22Rv1 (cell line): ENCODE results near the gene MALAT1.

Source experiments
- H3K27ac ChIP-seq: fragments of 450-650 bp; 2 replicates; pipeline ENCODE4 v1.5.1; 2017
- ZFX ChIP-seq: fragments of 450-650 bp; IDR thresholded peaks from 2 replicates; pipeline ENCODE4 v1.6.1; 2017; ENCODE audit warnings: antibody characterized with exemption, borderline replicate concordance
- TF ChIP-seq, protein P1 (sequence below): fragments of 450-650 bp; IDR thresholded peaks from 2 replicates; pipeline ENCODE4 v1.5.1; 2017; ENCODE audit warnings: mild to moderate bottlenecking

The MALAT1 gene

DNA sequence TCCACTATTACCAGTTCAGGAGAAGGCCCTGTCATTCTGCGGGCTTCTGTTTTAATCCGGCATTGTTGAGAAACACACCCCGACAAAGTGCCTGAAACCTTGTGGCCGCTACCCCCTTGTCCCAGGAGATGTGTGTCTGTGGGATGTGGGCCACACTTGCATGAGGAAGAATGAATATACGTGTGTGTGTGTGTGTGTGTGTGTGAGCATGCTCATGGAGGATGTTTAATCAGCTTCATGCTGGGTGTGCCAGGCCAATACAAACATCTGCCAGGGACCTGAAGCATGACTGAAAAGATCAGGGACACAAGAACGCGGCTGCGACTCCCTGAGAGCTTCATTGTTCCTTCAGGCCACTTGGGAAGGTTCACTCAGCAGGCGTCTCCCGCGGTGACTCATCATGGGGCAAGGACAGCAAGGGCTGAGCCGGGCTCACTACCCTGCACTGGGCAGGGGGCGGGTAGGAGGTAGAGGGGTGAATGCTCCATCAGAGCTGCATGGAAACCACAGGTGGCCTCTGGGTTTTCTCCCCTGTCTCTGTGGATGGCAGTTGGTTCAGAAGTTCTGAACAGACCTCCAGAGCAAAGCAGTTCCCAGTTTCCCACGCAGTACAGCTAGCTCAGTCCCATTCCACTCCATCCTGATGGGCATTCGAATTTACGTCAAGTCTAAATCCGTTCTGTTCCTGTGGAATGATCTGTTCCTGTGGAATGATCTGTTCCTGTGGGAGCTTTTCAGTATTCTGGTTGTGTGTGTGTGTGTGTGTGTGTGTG, 7.0 kb upstream of the MALAT1 start:
- peak overlapping the region; percentile 98 for H3K27ac ChIP-seq
- TF ChIP-seq ZFX = no peak
- TF ChIP-seq, protein P1, sequence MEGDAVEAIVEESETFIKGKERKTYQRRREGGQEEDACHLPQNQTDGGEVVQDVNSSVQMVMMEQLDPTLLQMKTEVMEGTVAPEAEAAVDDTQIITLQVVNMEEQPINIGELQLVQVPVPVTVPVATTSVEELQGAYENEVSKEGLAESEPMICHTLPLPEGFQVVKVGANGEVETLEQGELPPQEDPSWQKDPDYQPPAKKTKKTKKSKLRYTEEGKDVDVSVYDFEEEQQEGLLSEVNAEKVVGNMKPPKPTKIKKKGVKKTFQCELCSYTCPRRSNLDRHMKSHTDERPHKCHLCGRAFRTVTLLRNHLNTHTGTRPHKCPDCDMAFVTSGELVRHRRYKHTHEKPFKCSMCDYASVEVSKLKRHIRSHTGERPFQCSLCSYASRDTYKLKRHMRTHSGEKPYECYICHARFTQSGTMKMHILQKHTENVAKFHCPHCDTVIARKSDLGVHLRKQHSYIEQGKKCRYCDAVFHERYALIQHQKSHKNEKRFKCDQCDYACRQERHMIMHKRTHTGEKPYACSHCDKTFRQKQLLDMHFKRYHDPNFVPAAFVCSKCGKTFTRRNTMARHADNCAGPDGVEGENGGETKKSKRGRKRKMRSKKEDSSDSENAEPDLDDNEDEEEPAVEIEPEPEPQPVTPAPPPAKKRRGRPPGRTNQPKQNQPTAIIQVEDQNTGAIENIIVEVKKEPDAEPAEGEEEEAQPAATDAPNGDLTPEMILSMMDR = no peak

DNA sequence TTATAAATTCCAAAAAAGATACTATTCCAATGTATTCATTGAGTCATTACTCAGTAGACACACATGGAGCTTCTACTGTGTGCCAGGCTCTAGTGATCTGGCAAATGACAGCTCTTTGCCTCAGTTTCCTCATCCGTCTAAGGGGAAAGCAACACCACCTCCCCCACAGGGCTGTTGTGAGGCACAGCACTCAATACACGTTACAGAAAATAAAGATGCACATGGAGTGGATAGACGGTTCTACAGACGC, 6.5 kb upstream of the MALAT1 start:
- peak overlapping the region; percentile 98 for H3K27ac ChIP-seq
- no peak for TF ChIP-seq ZFX
- TF ChIP-seq, protein P1 = no peak

DNA sequence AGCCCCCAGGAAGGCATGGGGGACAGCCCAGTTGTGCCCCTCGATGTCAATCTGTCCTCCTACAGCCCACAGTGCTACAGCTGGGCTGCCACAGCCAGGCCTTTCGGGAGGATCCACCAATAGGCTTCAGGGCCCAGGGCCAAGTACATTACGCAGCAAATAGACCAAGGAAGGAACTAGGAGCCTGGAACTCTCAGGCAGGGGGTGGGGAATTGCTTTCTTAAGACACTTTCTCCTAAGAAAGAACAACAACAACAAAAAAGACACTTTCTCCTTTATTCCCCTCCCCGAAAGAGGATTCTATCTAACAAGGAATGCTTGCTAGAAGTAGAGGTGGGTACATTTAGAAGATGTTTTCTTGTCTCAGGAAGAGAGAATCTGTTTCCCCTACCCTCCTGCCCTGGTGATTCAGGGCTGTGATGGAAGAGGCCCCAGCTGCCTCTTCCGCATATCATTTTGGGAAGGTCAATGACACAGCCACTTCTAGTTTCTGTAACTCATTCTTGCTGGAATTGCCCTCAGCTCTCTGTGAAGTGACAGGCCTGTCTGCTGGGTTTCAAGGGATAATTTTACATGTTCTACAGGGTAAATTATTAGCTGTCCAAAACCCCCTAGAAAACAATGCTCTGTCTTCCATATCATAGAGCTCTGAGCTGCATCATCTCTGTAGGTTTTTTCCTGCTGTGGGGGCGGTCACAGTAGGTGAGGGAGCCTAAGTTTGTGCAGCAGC, 6.0 kb upstream of the MALAT1 start:
- TF ChIP-seq, protein P1 = no peak
- peak overlapping the region; percentile 98 for H3K27ac ChIP-seq

DNA sequence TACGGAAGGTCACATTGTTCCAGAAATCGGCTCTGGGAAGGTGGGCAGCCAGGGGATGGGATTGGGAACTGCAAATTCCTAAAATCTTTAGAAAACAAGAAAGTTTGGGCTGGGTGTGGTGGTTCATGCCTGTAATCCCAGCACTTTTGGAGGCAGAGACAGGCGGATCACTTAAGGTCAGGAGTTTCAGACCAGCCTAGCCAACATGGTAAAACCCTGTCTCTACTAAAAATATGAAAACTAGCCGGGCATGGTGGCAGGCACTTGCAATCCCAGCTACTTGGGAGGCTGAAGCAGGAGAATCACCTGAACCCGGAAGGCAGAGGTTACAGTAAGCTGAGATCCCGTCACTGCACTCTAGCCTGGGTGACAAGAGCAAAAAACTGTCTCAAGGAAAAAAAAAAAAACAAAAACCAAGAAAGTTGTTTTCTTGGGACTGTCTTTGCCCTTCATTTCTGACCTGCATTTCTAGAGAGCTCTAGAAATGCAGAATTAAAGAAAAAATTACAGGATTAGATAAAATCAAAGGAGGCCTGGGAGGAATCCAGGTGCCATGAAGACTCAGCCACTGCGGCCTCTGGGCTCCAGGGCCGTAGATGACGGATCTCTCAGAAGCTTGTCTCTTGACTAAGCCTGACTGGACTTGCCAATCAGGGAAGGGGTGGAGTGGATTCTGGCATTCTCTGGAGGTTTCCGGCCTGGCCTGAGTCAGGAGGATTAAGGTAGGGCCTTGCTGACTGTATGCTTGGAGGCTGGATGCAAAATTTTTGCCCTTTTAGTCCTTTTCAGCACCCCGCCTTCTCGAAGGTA, 5.3 kb upstream of the MALAT1 start:
- H3K27ac ChIP-seq = peak overlapping the region; percentile 98

DNA sequence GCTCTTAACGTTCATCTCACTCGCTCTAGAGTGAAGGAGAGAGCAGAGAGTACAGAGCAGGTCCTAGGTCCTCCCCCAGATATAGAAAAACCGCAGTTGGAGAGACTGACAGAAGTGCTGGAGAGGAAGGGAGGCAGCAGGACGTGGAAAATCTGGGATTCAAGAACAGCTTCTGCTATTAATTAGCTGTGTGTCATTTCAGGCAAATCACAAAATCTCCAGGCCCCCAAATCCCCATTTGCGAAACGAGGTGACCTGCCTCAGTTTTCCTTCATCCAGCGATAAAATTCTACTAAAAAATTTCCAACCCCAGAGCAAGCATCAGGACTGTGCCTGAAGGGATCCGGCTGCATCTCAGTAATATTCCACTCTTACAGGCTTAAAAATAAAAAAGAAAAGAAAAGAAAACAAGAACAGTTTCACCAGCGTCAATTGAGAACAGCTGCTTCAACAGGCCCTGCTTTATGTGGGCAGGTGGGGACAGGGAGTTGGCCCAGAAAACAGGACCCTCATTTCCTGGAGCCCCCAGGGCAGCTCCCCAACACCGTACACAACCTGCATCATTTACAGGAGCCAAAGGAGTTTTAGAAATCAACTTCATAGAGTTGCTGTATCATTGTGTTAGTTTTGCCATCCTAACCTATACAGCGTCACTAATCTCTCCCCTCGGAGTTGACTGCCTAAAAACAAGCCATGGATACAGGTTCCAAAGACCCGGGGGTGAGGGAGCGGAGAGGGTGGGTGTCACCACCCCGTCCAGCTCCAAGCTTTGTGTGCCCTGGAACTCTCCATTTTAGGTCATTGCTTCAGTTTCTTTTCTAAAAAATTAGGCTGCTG, 2.3 kb upstream of the MALAT1 start:
- TF ChIP-seq, protein P1 = no peak
- TF ChIP-seq ZFX = no peak
- H3K27ac ChIP-seq = peak overlapping the region; percentile 98

More for the DNA sequence above, 5.3 kb upstream of the MALAT1 start:
- no peak for TF ChIP-seq ZFX
- TF ChIP-seq, protein P1 = no peak

DNA sequence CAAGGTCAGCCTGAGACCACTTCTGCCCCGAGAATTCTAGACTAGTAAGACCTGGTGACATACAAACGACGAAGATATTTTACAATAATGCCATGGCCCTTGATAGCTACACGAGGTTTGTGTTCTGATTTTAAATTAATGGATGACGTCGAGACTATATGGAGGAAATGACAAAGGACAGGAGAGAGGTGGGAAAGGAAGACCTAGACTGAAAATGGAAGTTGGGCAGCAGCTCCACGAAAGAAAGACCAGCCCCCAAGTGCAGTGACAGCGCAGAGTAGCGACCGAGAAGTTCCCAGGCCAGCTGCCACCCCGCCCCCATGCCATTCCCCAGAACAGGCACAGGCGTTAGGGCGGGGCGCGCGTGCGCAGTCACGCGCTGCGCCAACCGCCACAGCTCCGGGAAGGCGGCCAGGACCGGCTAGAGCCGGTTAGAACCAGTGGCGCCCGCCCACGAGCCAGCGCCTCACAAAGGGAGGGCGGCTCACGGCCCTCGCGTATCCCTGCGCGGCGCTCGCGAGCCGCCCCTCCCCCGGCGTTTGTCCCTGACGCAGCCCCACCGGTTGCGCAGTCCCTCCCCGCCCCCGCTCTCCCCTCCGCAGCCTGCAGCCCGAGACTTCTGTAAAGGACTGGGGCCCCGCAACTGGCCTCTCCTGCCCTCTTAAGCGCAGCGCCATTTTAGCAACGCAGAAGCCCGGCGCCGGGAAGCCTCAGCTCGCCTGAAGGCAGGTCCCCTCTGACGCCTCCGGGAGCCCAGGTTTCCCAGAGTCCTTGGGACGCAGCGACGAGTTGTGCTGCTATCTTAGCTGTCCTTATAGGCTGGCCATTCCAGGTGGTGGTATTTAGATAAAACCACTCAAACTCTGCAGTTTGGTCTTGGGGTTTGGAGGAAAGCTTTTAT, 1.5 kb upstream of the MALAT1 start:
- H3K27ac ChIP-seq = peak overlapping the region; percentile 98
- TF ChIP-seq, protein P1 = no peak
- no peak for TF ChIP-seq ZFX
